ENCODE data around the gene STX19. TPM values are rescaled to one million over a fixed set of nuclear protein-coding genes. Genes with fewer than 3 reads are reported as not detected.

STX19 gene
- polyA plus RNA-seq, 3 donors, result not detected

DNA sequence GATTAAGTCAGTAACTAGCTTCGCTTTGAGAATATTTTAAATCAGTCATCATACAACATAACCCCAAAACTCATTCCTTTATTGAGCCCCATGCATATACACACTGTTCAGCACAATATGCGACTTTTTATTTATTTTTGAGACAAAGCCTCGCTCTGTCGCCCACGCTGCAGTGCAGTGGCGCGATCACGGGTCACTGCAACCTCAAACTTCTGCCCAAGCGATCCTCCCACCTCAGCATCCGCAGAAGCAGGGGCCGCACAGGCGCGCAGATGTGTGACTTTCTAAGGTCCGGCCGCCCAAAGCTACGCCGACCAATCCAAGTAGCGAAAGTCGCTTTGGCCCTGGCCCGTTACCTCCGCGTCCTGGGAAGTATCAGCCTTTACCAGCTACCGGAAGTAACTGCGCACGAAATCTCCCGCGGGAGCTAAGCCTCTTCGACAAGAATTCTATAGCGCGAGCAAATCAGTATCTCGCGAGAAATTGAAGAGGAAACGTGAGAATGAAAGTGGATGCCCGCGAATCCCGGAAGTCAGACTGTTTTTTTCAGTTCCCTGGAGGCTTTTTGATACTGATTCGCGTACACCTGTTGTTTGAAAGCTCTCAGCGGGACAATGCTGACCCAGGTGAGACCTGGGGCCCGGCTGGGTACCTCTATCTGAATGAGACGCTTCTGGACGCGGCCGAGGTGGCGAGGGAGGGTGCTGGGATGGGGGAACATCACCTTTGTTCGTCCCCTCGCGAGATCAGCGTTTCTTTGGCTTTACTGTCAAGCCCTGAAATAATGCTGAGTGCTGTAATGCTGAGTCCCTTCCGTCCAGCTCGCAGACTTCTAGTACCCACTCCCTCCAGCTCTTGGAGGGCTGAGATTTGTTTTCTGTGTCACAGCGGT lies 34.4 kb upstream of the STX19 start, which contains the start of the genes DHFR2 and NSUN3:
DHFR2 (minus strand) TSS at position 404 of the 892 bp plus-strand sequence. CDS start 1,405 bp downstream, outside the sequence.
NSUN3 (plus strand) TSS at position 549 of the 892 bp plus-strand sequence; CDS start at position 615, 66 bp downstream.
- Mint-ChIP-seq H3K27ac (peak within 1 kb of the TSS; percentile 100), H3K9me3 (peaks cover 0 to 4% (median 2%) of the 10 kb centered on the region in 7 donors), H3K4me3 (peak within 1 kb of the TSS; percentile 93 to 99), H3K36me3 (peaks cover 28 to 30% of the 10 kb centered on the region in 2 donors), H3K27me3 (ENCODE audit: low read depth in 3 of 3) (peaks cover 0 to 1% (median 0%) of the 10 kb centered on the region in 3 donors), H3K4me1 (peaks cover 41% of the 10 kb centered on the region)
- peaks cover 0 to 22% of the 10 kb centered on the region in 2 donors for H3K36me3 ChIP-seq (replicated peaks in 1 of 2; ENCODE audit: control insufficient read depth in 1 of 2, insufficient read depth in 2 of 2, low read length in 2 of 2)
- H3K9ac ChIP-seq (ENCODE audit: insufficient read depth, low read length, poor library complexity, severe bottlenecking), result peak within 1 kb of the TSS; percentile 87
- intact Hi-C loops (cut with micrococcal nuclease), result loop anchor here in 1 of 2 donors (5.0 kb wide), 1 partner anchor 80 kb away; the partner anchor contains the start of gene ARL13B
- H2AFZ ChIP-seq (ENCODE audit: insufficient read depth, low read depth, low read length, poor library complexity, severe bottlenecking), result peak within 1 kb of the TSS; percentile 84
- no peak for TF ChIP-seq CTCF (IDR thresholded peaks at IDR 0.05)
- under 1% methylated on average over 44 of the region's 52 CpGs for WGBS (ENCODE audit: insufficient coverage)
- DNase-seq, result peak; percentile 89 to 96 (median 94)
- peak within 1 kb of the TSS; percentile 94 to 98 for H3K27ac ChIP-seq (ENCODE audit: low read depth in 1 of 2, low read length in 2 of 2)
- peaks cover 42% of the 10 kb centered on the region for H3K79me2 ChIP-seq (ENCODE audit: insufficient read depth, low read length)
- peak within 1 kb of the TSS; percentile 69 to 86 (median 80) for H3K4me3 ChIP-seq (replicated peaks in 1 of 3; ENCODE audit: low read depth in 2 of 3, low read length in 3 of 3)
- peaks cover 34 to 39% of the 10 kb centered on the region in 2 donors for H3K4me1 ChIP-seq (ENCODE audit: control insufficient read depth in 1 of 2, insufficient read depth in 2 of 2, low read length in 2 of 2)
- no peaks in the 10 kb centered on the region for H3K9me3 ChIP-seq (replicated peaks in 1 of 2; ENCODE audit: control insufficient read depth in 1 of 2, insufficient read depth in 1 of 2, low read length in 2 of 2)
- no peaks in the 10 kb centered on the region for H3K27me3 ChIP-seq (ENCODE audit: control insufficient read depth in 2 of 2, insufficient read depth in 2 of 2, low read length in 2 of 2)
- peak within 1 kb of the TSS; percentile 85 for H3K4me2 ChIP-seq (replicated peaks; ENCODE audit: extremely low read depth, low read length, poor library complexity, severe bottlenecking)
- no peaks in the 10 kb centered on the region for H4K20me1 ChIP-seq (ENCODE audit: insufficient read depth, low read length)

DNA sequence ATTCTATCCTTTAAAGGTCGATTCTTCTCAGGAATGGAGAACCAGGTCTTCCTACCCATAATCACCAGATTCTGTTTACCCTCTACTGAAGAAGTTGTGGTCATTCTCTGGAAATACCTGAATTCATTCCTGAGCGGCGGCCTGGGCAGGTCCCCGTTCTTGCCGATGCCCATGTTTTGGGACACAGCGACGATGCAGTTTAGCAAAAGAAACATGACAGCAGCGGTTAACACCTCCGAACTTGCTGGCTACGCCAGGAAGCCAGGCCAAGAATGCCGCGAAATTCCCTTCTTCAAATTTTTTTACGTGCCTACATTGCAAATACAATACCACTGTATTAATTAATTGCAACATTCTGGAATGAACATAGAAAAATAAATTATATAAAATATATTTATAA lies 32.9 kb upstream of the STX19 start:
- 100% methylated on average over 7 of the region's 13 CpGs for WGBS (ENCODE audit: insufficient coverage)
- DNase-seq, result no peak
- Histone ChIP-seq H3K36me3 (replicated peaks in 1 of 2; ENCODE audit: control insufficient read depth in 1 of 2, insufficient read depth in 2 of 2, low read length in 2 of 2) (peaks cover 0 to 9% of the 10 kb centered on the region in 2 donors), H3K4me2 (replicated peaks; ENCODE audit: extremely low read depth, low read length, poor library complexity, severe bottlenecking) (no peak overlapping the region), H3K27me3 (ENCODE audit: control insufficient read depth in 2 of 2, insufficient read depth in 2 of 2, low read length in 2 of 2) (no peaks in the 10 kb centered on the region), H3K27ac (ENCODE audit: low read depth in 1 of 2, low read length in 2 of 2) (no peak overlapping the region), H3K79me2 (ENCODE audit: insufficient read depth, low read length) (peaks cover 28% of the 10 kb centered on the region), H3K4me3 (replicated peaks in 1 of 3; ENCODE audit: low read depth in 2 of 3, low read length in 3 of 3) (no peak overlapping the region), H3K9ac (ENCODE audit: insufficient read depth, low read length, poor library complexity, severe bottlenecking) (no peak overlapping the region), H3K9me3 (replicated peaks in 1 of 2; ENCODE audit: control insufficient read depth in 1 of 2, insufficient read depth in 1 of 2, low read length in 2 of 2) (no peaks in the 10 kb centered on the region), H3K4me1 (ENCODE audit: control insufficient read depth in 1 of 2, insufficient read depth in 2 of 2, low read length in 2 of 2) (peaks cover 34 to 39% of the 10 kb centered on the region in 2 donors), H4K20me1 (ENCODE audit: insufficient read depth, low read length) (no peaks in the 10 kb centered on the region), H2AFZ (ENCODE audit: insufficient read depth, low read depth, low read length, poor library complexity, severe bottlenecking) (no peak overlapping the region)
- Mint-ChIP-seq H3K36me3 (peaks cover 20 to 21% of the 10 kb centered on the region in 2 donors), H3K4me1 (peaks cover 35% of the 10 kb centered on the region), H3K27me3 (ENCODE audit: low read depth in 3 of 3) (peaks cover 0 to 1% (median 0%) of the 10 kb centered on the region in 3 donors), H3K27ac (no peak overlapping the region), H3K4me3 (no peak overlapping the region), H3K9me3 (no peaks in the 10 kb centered on the region)
- no peak for TF ChIP-seq CTCF (IDR thresholded peaks at IDR 0.05)
- intact Hi-C loops (cut with micrococcal nuclease), result loop anchor here in 1 of 2 donors (5.0 kb wide), 1 partner anchor 79 kb away; the partner anchor contains the start of gene ARL13B

Measured in CD14-positive monocyte (primary cell).